CD4-positive, alpha-beta T cell treated with Interleukin-10 for 1 hour (primary cell): ENCODE results near the gene ZFHX3.

Source experiments
- DNase-seq: peaks from one replicate; pipeline ENCODE4 v3.0.0-alpha.2; 2020

The ZFHX3 gene

DNA sequence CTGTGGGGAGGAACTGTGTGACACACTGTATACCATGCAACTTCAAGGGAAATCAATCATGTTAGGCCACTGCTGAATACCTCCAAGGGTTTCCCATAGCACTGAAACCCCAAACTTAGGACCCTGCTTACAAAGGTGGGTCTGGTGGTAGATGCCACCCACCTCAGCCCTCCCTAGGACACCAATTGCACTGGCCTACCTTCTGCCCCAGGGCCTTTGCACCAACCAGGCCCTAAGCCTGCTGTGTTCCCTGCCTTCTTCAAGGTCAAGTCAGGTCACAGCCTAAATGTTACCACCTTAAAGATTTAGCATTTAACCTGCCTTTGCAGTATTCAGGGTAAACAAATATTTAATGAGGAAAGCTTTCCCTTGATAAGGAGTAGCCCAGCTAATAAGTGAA, 185.8 kb downstream of the ZFHX3 start:
- no peak for DNase-seq

DNA sequence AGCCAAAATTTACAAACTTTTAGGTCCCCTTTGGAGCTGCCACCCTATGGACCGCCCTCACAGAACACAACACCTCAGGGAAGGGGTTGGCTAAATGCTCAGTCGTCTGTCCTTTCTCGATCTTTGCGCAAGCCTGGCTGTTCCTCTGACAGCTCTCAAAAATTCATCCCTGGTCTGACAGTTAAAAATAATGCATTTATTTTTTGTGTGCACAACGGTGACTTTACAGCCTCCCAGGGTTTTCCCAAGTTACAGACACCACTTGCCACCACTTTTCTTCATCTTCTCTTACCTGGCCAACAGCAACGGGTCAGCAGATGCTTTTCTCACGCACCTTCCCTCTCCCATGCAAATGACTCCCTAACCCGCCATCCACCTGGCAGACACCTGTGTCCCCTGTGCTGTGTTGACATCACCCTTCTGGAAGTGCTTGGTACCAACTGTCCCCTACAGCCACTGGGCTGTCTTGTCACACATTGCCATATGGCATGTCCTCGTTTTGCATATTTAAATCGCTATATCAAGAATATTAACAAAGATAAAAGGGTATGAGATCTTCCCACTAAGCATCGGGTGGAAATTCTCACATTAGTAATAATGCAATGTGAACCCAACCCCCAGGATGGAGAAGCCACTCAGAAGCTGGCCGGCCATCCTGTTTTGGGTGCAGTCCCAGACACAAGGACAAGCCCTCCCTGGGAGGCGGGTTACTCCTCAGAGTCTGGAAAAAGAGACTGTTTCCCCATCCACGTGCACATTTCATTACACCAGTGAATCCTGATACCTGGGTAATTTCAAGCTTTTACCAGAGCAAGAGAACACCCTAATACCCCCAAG, 187.0 kb downstream of the ZFHX3 start:
- DNase-seq: no peak

- no peak for DNase-seq
Observed at GRCh38 chr16:72859581-72859980, 188.3 kb downstream of the ZFHX3 start.

GRCh38 chr16:72858665-72859493, 189.0 kb downstream of the ZFHX3 start:
- DNase-seq: no peak

DNA sequence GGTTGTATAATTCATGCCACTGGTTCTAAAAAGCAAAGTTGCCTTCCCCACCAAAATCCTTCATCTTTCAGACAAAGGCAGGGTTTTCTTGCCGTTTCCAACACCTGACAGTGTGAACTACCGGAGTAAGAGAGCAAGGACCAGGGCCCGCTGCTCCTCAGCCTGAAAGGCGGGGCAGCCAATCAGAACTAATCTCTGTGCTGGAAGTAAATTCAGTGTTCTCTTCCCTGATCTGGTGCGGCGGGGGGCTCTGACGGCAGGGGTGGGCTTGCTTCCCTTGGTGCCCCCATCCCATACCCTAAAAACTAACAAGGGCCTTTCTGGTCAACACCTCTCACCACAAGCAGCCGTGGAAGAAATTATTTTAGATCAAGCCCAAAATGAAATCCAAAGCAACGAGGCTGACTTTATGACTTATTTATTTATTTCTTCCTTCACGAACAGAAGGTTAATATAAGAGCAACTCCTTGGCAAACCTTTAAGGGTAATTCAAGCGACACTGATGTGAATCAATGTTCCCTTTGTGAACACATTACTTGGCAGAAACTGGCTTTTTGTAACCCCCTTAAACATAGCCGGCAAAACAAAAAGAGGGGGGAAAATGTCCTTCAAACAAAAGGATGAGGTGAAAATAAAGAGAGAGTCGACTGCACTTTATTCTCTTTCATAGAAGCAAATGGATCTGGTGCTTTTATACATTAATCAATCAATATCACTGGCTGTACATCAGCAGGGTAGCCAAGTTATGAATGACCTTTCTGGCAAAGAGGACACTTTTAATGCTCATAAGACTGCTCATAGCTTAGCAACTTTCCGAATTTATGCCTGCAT, 189.9 kb downstream of the ZFHX3 start:
- DNase-seq: no peak

GRCh38 chr16:72856797-72857196, 191.1 kb downstream of the ZFHX3 start:
- no peak for DNase-seq

DNA sequence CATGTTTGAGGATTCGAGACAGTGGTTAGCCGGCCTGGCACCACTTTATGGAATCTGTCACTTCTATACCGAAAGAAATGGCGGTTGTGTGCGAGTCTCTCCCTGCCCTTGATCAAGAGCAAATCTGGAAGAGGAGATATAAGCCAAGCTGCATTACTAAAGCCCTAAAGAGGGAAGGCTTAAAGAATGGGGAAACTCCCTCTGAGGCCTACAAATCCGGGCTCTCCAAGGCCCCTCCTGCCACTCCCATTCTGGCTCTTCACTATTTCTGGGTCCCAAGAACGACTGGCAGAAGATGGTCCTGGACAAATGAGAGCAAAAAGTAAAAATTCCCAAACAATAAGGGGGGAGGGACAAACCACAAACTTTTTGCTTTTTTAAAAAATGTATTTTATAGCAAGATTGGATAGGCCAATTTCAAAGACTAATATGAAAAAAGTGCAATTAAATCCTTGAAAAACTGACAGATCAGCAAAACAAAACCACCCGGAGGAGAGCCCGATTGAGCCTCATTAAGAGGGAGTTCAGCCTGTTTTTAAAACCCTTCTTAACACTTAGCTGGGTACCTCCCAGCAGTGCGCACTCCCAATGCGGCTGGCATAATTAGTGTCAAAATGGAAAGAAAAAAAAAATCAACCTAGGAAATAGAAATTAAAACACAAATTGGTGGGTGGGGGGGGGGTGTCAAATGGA, 193.5 kb downstream of the ZFHX3 start:
- no peak for DNase-seq

DNA sequence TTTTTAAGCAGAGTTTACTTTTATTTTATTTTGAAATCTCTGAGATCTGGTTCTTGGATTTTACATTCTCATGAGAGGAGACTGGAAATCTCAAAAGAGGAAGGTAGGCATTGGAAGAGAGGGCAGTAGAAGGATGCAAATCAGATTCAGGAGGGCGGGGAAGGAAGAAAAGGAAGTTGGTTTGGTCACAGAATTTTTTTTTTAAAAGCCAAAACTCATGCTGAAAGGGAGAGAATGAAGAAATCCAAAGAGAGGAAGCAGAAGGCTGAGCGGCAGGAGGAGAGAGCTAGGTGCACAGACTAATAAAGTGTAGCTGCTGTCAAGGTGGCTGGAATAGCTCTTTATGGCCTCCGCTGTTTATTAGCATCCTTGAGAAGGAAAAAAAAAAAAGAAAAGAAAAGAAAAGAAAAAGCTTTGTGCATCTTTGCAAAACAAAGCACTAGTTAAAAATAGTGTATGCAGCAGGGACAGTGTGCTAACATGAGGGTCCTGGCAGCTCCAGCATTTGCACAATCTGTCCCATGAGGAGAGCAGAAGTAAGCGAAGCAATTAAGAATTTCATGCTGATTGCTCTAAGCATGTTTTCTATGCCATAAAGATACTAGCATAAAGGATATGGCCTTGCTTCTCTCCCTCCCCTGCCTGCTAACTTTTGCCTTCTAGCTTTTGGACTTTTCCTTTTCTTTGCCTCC, 194.2 kb downstream of the ZFHX3 start:
- DNase-seq: no peak

- DNase-seq: no peak
Observed at GRCh38 chr16:72852421-72852820, 195.5 kb downstream of the ZFHX3 start.

GRCh38 chr16:72850853-72851252, 197.1 kb downstream of the ZFHX3 start:
- DNase-seq: no peak

DNA sequence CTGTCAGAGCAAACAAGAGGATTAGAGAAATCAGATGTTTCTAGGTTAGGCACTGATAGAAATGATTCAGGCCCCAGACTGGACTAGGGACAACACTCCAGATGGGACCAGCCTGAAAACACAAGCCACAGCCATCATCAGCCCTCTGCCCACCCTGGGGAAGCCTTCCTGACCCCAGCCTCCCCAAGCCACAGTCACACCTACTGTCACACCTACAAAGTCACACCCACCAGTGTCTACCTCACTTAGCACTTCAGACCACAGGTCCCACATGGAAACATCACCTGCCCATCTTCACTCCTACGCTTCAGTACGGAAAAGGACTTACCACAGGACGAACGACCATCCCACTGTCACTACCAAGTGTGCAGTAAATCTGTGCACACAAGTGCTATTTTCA, 197.9 kb downstream of the ZFHX3 start:
- no peak for DNase-seq

- DNase-seq: no peak
Observed at GRCh38 chr16:72848759-72849664, 198.9 kb downstream of the ZFHX3 start.

GRCh38 chr16:72848028-72848400, 199.9 kb downstream of the ZFHX3 start:
- DNase-seq: no peak

DNA sequence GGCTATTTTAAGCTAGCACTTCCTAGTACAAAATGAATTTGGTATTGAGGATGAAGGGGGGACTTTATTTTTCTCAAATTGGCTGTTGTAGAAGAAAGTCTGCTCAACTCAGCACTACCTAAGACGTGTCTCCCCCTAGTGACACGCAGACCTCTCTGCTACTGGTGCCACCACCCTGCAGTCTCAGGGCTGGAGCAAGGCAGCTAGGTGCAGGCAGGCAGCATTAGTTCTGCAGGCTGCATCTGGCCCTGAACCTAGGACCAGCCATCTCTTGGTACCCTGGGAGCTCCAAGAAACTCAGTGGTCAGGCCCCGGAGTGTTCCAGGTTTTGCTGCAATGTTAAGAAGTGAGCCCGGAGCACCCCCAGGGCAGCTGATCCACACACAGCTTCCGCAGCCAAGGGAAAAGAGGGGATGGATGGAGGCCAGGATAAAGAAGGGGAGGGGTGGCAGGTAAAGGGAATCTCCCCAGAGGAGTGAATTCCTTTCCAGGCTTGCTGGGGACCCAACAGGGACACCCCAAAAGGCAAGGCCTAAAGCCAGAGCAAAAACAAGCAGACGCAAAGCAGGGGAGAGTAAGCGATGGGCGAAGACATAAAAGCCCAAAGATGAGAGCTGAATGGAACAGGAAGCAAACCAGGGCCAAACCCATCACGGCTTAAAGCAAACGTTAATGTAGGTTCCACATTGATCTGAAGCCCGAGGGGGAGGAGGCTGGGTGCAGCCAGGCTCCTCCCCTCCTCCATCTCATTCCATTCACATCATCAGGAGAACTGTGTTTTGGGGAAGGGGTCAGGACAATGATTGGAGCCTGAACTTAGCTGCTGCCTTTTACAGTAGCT, 200.5 kb downstream of the ZFHX3 start:
- DNase-seq: no peak

GRCh38 chr16:72846594-72846993, 201.3 kb downstream of the ZFHX3 start:
- no peak for DNase-seq

DNA sequence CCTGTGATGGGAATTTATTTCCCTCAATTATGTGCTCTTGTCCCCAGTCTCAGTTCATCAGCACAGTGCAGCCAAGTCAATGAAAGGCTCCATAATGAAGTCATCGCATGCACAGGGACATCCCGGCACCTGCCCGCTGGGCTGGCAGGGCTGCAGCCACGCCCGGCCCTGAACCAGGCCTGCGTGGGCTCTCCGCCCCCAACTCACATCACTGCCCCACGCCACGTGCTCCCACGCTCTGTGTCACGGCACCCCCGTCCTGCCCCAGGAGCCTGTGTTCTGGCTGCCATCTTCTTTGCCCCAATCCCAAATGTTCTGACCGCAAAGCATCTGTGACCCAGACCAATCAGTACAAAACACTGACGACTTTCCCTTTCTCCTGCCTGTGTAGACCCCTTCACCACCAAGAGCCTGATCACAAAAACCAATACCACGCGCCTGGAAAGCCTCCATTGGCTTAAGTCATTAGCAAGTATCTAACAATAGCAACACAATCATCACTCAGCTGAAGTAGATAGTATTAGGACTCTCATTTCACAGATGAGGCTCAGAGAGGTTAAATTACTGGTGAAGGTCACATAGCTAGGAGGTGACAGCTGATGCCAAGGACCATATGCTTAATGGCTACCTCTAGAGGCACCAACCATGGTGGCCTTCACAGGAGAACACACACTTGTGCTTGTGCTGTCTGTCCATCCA, 202.5 kb downstream of the ZFHX3 start:
- DNase-seq: no peak

GRCh38 chr16:72844225-72844920, 203.6 kb downstream of the ZFHX3 start:
- no peak for DNase-seq

DNA sequence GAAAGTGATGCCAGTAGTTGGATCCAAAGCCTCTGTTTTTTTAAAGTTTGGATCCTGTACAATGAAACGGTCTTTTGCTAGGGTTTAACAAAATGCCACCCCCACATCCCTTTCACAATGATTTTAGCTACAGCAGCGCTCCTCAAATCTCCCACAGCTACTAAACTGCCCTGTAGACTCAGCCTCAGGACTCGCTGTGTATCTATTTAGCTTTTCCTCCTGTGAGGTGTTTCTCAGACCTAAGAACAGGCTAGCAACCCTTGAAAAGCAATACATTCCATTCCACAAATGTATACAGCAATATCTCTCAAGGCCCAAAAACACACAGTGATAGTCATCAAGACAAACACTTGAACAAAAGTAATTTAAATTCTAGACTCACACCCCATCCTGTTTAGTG, 206.4 kb downstream of the ZFHX3 start:
- DNase-seq: no peak
